Natural killer cell (primary cell): ENCODE results near the gene ACAN. TPM values are rescaled to one million over a fixed set of nuclear protein-coding genes. Genes with fewer than 3 reads are reported as not detected.

Experiments used
- ATAC-seq, 3 donors: fragments of 150-1000 bp in 2 of 3; fragments of 200-7000 bp in 1 of 3; cut with Tn5 transposase; 1 replicate in 1 of 3; 2 replicates in 2 of 3; pipeline ENCODE4 v1.10.0; 2021; ENCODE audit warnings: mild to moderate bottlenecking in 2 of 3, moderate library complexity in 2 of 3
- DNase-seq, 2 donors: peaks; one replicate each; pipeline versions ENCODE4 v3.0.0 to v3.0.0-alpha.2; 2013 to 2021; ENCODE audit warnings: mixed read lengths in 1 of 2
- H3K27ac ChIP-seq: one replicate; pipeline ENCODE4 v1.5.1; 2013; ENCODE audit warnings: mild to moderate bottlenecking, low read length
- H3K27me3 ChIP-seq: one replicate; pipeline ENCODE4 v1.6.1; 2013; ENCODE audit warnings: low read length; ENCODE audit not compliant: control insufficient read depth, insufficient read depth
- H3K36me3 ChIP-seq: one replicate; pipeline ENCODE4 v1.6.1; 2013; ENCODE audit warnings: low read length; ENCODE audit not compliant: control insufficient read depth, insufficient read depth
- H3K4me1 ChIP-seq: one replicate; pipeline ENCODE4 v1.6.1; 2013; ENCODE audit warnings: low read length; ENCODE audit not compliant: control insufficient read depth, insufficient read depth
- H3K4me3 ChIP-seq: one replicate; pipeline ENCODE4 v1.5.1; 2013; ENCODE audit warnings: low read length
- H3K9me3 ChIP-seq: one replicate; pipeline ENCODE4 v1.6.1; 2013; ENCODE audit warnings: low read length; ENCODE audit not compliant: control insufficient read depth, insufficient read depth
- H3K27ac Mint-ChIP-seq, 2 donors: one replicate each; pipeline ENCODE4 v1.8.0; 2022; ENCODE audit warnings: mild to moderate bottlenecking in 2 of 2, mixed read lengths in 2 of 2, moderate library complexity in 1 of 2
- H3K27me3 Mint-ChIP-seq, 2 donors: one replicate each; pipeline ENCODE4 v1.8.0; 2022; ENCODE audit warnings: low read depth in 2 of 2, mixed read lengths in 2 of 2
- H3K36me3 Mint-ChIP-seq: one replicate; pipeline ENCODE4 v1.8.0; 2022; ENCODE audit warnings: mixed read lengths
- H3K4me1 Mint-ChIP-seq, 2 donors: one replicate each; pipeline ENCODE4 v1.8.0; 2022; ENCODE audit warnings: mixed read lengths in 2 of 2
- H3K4me3 Mint-ChIP-seq: one replicate; pipeline ENCODE4 v1.8.0; 2022; ENCODE audit warnings: mild to moderate bottlenecking, moderate library complexity, mixed read lengths
- H3K9me3 Mint-ChIP-seq, 2 donors: one replicate each; pipeline ENCODE4 v1.8.0; 2022; ENCODE audit warnings: mixed read lengths in 2 of 2
- CTCF ChIP-seq: fragments of 200-600 bp; IDR thresholded peaks from one replicate; pipeline ENCODE4 v1.8.0; 2022; ENCODE audit warnings: antibody characterized with exemption
- WGBS: methylation state at CpG from one replicate; pipeline ENCODE4 v1.1.7; 2013; ENCODE audit warnings: missing lambda C conversion rate; ENCODE audit not compliant: insufficient coverage; 5-methylcytosine and 5-hydroxymethylcytosine counted together
- intact Hi-C: fragments of 100-400 bp; cut with micrococcal nuclease; formaldehyde crosslinking; loops from one replicate; pipeline ENCODE4 v1.14.2; 2022
- total RNA-seq, 4 donors: library from RNA; stranded (reverse); fragments of 120-200 nt in 1 of 4; gene quantifications; one replicate each; pipeline versions ENCODE4 v1.2.3 to v1.2.4, GENCODE V29; 2013 to 2022

Gene ACAN
- total RNA-seq, 3 donors from 2014 or later (not counting 1 experiment from before 2014, with no cell fraction given), result not detected

DNA sequence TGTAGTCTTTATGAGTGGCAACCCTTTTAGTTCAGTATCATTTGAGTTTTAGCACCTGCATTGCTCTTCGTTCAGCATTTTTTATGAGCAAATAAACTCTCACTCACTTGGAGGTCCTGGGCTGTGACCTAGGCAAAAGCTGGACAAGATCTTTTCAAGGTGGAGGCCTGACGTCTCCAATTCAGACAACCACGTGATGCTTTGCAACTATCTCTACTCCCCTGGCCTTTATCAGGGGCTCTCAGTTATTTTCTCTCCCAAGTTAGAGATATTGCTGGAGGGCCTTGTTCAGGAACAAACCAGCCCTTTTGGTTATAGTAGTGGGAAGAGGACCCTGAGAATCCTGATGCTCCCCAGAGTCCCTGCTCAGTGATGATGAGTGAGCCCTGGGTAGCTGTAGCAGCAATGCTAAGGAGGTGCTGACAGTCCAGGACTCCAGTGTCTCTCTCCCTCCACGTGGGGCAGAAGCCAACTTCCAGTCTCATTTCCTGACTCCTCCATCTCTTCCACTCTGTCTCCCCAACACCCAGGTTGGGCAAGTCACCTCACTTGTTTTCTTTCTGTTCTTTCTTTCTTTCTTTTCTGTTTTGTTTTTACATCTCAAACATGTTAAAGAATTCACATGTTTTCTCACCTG is 61.7 kb downstream of the ACAN start:
- Histone ChIP-seq H3K36me3 (no peaks in the 10 kb centered on the region), H3K27me3 (no peaks in the 10 kb centered on the region), H3K4me3 (no peak overlapping the region), H3K4me1 (no peaks in the 10 kb centered on the region), H3K27ac (no peak overlapping the region), H3K9me3 (no peaks in the 10 kb centered on the region)
- no peaks in the 10 kb centered on the region for H3K9me3 Mint-ChIP-seq
- H3K4me3 Mint-ChIP-seq, result no peak overlapping the region
- ATAC-seq (no peak), DNase-seq (no peak)
- no peaks in the 10 kb centered on the region for H3K36me3 Mint-ChIP-seq
- H3K27ac Mint-ChIP-seq, result no peak overlapping the region
- peaks cover 8 to 13% of the 10 kb centered on the region in 2 donors for H3K27me3 Mint-ChIP-seq
- TF ChIP-seq CTCF, result no peak
- intact Hi-C loops, result no loop called here
- WGBS, result 76% methylated on average over 4 of the region's 4 CpGs
- H3K4me1 Mint-ChIP-seq, result no peaks in the 10 kb centered on the region

DNA sequence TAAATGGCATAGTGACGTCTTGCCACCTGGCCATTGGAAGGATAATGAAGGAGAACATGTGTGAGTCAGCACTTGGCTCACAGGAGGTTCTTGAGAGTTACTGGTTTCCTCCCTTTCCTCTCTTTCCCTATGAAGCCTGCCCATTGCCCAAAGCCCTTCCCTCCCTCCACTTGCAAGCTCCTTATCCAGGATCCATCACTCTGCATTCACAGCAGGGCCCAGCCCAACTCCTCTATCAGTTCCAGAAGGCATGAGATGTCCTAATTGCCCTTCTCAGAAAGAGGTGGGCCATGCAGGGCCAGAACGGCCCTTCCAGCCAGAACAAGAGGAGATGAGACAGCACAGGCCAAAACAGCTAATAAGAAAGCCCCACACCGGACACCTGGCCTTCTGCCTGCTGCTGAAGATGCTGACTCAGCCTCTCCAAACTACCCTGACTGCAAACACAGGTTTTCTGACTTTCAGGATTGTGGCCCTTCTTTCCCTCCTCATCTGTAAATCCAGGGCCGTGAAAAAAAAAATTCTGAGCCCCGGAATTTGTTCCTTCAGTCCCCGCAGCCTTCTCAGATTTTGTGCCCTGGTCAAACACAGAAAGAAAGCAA is 62.4 kb downstream of the ACAN start:
- Mint-ChIP-seq H3K4me3 (no peak overlapping the region), H3K9me3 (no peaks in the 10 kb centered on the region), H3K4me1 (no peaks in the 10 kb centered on the region), H3K36me3 (no peaks in the 10 kb centered on the region), H3K27ac (no peak overlapping the region), H3K27me3 (peaks cover 8 to 13% of the 10 kb centered on the region in 2 donors)
- no peak for DNase-seq
- Histone ChIP-seq H3K9me3 (no peaks in the 10 kb centered on the region), H3K27ac (no peak overlapping the region), H3K36me3 (no peaks in the 10 kb centered on the region), H3K4me3 (no peak overlapping the region), H3K27me3 (no peaks in the 10 kb centered on the region), H3K4me1 (no peaks in the 10 kb centered on the region)
- ATAC-seq, result no peak
- TF ChIP-seq CTCF, result no peak
- WGBS, result 86% methylated on average over 5 of the region's 6 CpGs
- intact Hi-C loops, result no loop called here

GRCh38 chr15:88866295-88866881 is 63.2 kb downstream of the ACAN start:
- no peaks in the 10 kb centered on the region for H3K27me3 ChIP-seq
- H3K4me1 ChIP-seq, result no peaks in the 10 kb centered on the region
- Mint-ChIP-seq H3K27ac (no peak overlapping the region), H3K4me3 (no peak overlapping the region), H3K4me1 (no peaks in the 10 kb centered on the region), H3K9me3 (no peaks in the 10 kb centered on the region), H3K27me3 (peaks cover 8 to 13% of the 10 kb centered on the region in 2 donors), H3K36me3 (no peaks in the 10 kb centered on the region)
- no peak overlapping the region for H3K4me3 ChIP-seq
- 92% methylated on average over 10 of the region's 10 CpGs for WGBS
- H3K36me3 ChIP-seq, result no peaks in the 10 kb centered on the region
- DNase-seq, result no peak
- no peak overlapping the region for H3K27ac ChIP-seq
- no peaks in the 10 kb centered on the region for H3K9me3 ChIP-seq
- no peak for ATAC-seq
- intact Hi-C loops, result no loop called here
- no peak for TF ChIP-seq CTCF
